COLO668 (cell line): Measurements from ENCODE around the gene ATXN1.

Experiments used
- DNase-seq: peaks from one replicate; lab custom pipeline; 2025; ENCODE audit not compliant: unreplicated experiment; lab: John Stamatoyannopoulos, UW

ATXN1 gene

GRCh38 chr6:16783952-16784565 is 22.8 kb upstream of the ATXN1 start:
- DNase-seq: no peak

GRCh38 chr6:16783509-16783908 is 22.2 kb upstream of the ATXN1 start:
- no peak for DNase-seq

DNA sequence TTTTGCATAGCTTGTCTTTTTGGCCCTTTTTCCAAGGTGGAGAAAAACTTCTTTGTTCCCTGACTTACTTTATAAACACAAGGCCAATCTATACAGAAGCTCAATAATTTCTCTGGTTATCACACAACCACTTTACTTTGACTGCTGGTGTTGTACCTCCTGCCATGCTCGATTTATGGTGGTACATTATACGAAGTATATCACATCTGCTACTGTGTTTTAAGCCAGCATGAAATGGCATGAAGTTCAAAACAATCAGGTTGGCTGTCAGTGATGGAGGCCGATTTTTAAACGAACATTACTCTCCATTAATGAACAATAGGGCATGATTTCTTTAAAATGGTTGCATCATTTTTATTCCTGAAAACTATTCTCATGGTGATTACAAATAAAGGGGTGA is 21.0 kb upstream of the ATXN1 start:
- no peak for DNase-seq

- DNase-seq: no peak
Observed at GRCh38 chr6:16781348-16782169, 20.3 kb upstream of the ATXN1 start.

DNA sequence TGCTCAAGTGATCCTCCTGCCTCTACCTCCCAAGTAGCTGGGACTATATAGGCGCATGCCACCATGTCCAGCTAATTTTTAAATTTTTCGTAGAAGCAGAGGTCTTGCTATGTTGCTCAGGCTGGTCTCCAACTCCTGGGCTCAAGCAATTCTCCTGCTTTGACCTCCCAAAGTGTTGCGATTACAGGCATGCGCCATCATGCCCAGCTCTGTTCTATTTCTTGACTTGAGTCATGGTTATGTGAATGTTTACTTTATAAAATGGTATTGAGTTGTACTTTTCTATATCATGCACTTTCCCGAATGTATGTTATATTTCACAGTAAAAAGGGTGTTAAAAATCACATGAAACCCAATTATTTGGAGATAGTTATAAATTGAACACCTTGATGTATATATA is 17.3 kb upstream of the ATXN1 start:
- DNase-seq: no peak

- no peak for DNase-seq
Observed at GRCh38 chr6:16777794-16778193, 16.5 kb upstream of the ATXN1 start.

- no peak for DNase-seq
Observed at GRCh38 chr6:16776394-16777017, 15.2 kb upstream of the ATXN1 start.

DNA sequence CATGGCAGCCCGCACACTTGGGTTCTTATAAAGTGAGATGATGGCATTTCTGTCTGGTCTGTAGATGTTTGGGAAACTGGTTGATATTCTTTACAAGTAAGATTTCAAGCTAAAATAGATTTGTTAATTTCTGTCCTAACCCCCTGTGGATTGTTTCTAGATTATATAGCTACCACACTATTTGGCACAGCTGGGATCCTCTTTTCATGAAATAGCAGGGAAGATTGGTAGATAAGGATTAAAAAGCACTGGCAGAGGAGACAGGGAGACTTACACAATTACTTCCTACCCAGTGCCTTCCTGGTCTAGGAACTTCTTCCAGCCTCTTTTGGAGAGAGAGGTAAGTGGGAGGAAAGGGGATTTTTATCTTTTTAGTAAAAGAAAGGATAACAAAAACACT is 13.2 kb upstream of the ATXN1 start:
- DNase-seq: no peak

DNA sequence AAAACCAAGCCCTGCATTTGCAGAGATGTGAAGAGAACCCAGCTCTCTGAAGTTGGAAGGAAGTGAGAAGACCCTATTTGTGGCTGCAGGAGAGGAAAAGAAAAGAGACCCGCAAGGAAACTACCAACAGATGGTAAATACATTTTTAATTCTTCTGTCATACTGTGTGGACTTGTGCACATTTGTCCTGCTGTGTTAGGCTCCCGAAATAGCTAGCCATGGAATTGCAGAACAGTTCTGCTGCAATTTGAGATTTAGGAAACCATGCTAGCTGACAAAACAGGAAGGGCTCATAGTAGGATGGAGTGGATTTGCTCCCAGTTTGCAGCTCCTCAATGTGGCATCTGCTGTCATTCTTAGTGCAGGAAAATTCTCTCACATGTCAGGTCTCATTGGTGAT is 12.1 kb upstream of the ATXN1 start:
- DNase-seq: no peak

DNA sequence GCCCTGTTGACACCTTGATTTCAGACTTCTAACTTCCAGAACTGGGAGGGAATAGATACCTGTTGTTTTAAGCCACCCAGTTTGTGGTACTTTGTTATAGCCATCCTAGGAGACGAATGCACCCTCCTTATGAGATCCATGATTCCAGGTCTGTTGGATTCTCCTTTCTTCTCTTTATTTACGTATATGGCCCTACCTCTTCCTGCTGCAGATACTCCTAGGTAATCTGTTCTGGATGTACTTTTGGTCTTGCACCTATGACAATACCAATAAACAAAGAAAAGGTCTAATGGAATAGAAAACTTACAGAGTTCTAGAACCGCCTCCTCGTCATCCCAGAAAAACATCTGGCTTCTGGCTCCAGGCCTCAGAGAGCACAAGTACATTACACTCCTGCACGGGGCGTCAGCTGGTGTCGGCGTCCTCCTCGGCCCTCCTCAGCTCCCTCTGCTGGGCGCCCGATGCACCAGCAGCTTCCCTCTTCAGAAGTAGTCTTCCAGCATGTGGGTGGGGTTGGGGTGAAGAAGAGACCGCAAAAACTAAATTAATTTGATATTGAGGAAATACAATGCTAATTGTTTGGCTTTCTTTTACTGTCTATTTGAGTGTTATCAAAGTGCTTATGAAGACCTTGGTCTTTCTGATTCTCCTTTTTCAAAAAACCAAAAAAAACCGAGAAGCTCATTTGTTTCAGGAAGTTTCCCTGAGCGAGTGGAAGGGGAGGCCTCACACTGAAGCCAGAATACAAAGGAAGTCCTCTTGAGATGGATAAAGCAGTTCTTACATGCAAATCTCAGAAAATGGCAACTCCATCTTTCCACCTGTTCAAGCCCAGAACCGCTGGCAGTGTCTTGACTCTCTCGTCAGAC is 9.7 kb upstream of the ATXN1 start:
- peak; percentile 60 for DNase-seq

GRCh38 chr6:16769986-16770376 is 8.7 kb upstream of the ATXN1 start:
- DNase-seq: no peak

- no peak for DNase-seq
Observed at GRCh38 chr6:16769131-16769985, 8.1 kb upstream of the ATXN1 start.

GRCh38 chr6:16768477-16768830 is 7.2 kb upstream of the ATXN1 start:
- DNase-seq: no peak

DNA sequence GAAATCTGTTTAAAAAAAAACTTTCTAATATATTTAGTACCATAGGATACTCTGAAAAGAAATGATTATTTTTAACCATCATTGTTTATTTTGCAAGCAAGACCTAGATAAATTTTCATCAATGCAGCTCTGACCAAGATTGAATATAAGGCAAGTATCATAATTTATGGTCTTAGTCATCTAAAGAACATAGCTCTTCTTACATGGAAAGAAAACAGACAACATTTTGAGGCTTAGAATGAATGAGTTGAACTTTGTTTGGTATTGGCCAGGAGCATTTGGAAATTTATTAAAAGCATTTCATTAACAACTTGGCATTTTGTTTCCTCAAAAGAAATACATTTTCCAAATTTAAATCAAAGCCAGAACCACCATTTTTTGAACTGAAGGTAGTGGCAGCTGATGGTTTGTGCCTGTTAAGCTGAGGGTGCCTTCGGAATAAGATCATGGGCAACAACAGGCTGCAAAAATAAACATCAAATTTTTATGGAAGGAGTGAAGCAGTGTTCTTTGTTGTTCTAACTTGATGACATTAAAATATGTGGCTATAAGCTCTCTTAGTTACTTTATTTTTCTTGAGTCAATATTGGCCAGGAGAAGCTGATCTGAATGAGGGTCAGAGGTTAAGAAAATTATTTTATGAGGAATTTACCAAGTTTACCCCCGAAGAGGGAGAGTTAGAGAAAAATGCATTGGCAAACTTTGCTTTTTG is 6.7 kb upstream of the ATXN1 start:
- no peak for DNase-seq

GRCh38 chr6:16766836-16767745 is 5.8 kb upstream of the ATXN1 start:
- no peak for DNase-seq

- no peak for DNase-seq
Observed at GRCh38 chr6:16766043-16766536, 4.8 kb upstream of the ATXN1 start.

DNA sequence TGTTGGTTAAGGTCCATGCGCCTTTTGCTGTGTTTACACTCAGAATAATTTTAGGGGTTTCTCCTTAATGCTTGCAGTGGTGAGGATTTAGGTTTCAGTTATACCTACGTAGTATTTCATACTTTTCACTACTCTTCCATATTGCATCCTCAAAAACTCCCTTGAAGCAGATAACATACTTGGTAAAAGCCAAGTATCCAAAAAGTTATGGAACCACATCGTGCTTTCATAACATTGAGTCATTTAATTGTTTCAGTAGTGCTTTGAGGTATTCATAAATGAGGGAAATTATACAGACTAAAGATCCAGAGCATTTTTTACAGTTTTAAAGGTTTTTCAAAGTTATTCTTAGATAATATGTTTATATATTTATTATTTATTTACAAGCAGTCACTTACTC is 4.0 kb upstream of the ATXN1 start:
- DNase-seq: no peak

DNA sequence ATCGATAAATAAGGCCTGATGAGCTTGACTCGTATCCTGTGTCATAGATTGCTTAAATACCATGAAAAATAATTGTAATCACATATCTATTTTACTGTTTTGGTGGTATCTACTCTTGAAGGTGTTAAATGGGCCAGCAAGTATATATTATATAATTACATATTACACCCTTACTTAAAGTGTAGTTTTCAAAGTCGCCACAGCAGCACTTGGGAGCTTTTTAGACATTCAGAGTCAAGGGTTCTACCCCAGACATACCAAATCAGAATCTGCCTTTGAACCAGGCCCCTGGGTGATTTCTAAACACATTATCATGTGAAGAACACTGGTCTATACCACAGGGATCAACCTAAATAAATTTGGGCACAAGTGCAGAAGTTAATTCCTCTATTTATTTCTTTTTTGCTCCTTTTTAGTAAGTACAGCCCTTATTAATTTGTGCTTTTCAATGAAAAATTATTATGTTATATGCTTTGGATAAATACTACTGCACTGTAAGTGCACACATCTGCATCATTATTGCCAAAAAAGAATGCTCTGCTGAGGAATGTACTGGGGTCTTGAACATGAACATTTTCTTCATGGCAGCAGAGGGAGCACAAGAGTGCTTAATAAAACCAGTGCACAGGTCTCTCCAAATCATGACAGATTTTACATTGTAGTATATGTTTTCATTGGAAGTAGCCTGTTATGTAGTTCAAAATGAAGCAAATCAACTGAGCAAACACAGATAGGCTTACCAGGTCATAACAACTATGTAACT is 3.1 kb upstream of the ATXN1 start:
- no peak for DNase-seq
